Stimulated activated naive CD8-positive, alpha-beta T cell treated with anti-CD3 and anti-CD28 coated beads, Interleukin-15, Interleukin-2, amounts not matched to agents 100 ng/mL and 50 ng/mL, for 24 hours (primary cell): ENCODE results near the gene CDKAL1.
"Not testable (repeated sequence)": the region's sequence is repeated elsewhere in the genome, so short reads cannot be mapped to it uniquely, and the experiment has no call there.

Experiments used
- H3K27ac Mint-ChIP-seq: one replicate; pipeline ENCODE4 v1.8.0; 2021; ENCODE audit warnings: mild to moderate bottlenecking, mixed read lengths
- H3K27me3 Mint-ChIP-seq: one replicate; pipeline ENCODE4 v1.8.0; 2021; ENCODE audit warnings: mixed read lengths
- H3K36me3 Mint-ChIP-seq: one replicate; pipeline ENCODE4 v1.8.0; 2021; ENCODE audit warnings: low read depth, mixed read lengths
- H3K4me1 Mint-ChIP-seq: one replicate; pipeline ENCODE4 v1.8.0; 2021; ENCODE audit warnings: low read depth, mixed read lengths
- H3K4me3 Mint-ChIP-seq: one replicate; pipeline ENCODE4 v1.8.0; 2021; ENCODE audit warnings: mild to moderate bottlenecking, mixed read lengths
- H3K9me3 Mint-ChIP-seq: one replicate; pipeline ENCODE4 v1.8.0; 2021; ENCODE audit warnings: mixed read lengths

The CDKAL1 gene

DNA sequence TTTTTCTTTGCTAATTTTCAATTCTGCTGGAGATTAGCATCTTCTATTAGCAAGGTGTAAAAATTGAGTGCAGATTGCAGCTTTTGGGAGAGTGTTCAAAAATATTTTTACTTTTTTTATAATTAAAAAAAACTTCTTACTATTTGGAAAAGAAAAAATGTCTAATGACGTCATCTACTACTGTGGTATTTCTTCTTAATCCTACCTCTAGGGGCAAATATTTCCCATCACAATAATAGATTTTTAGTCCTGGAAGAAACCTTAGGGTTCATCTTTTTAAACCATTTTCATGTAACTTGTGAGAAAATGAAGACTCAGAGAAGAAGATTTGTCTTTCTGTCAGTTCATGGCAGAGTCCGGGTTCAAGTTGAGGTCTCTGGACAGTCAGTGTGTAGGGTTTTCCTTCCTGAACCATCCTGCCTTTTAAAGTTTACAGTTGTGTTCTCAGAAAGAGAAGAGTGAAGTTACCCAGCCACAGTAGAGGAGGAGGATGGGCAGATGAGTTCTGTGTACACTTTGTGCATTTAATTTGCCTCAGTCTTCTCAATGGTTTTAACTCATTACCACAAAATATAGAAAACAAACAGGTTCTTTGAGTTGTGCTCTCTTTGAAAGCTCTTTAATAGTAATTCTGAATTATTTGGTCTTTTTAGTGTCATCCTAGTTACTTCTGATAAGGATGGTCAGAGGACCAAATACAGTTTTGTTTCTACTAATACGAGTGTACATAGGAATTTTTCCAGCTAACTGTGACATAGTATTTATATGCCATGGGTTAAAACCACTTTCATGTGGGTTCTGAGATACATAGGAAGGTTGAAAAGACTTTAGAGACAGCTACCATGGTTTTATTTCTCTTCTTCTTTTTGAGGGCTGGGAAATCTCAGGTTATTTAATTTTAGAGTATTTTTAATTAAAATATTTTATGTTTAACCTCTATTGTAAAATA is 184.7 kb downstream of the CDKAL1 start:
- Mint-ChIP-seq H3K27me3 (no peaks in the 10 kb centered on the region), H3K9me3 (no peaks in the 10 kb centered on the region), H3K36me3 (peaks cover 22% of the 10 kb centered on the region), H3K4me1 (peaks cover 10% of the 10 kb centered on the region), H3K27ac (no peak overlapping the region), H3K4me3 (no peak overlapping the region)

DNA sequence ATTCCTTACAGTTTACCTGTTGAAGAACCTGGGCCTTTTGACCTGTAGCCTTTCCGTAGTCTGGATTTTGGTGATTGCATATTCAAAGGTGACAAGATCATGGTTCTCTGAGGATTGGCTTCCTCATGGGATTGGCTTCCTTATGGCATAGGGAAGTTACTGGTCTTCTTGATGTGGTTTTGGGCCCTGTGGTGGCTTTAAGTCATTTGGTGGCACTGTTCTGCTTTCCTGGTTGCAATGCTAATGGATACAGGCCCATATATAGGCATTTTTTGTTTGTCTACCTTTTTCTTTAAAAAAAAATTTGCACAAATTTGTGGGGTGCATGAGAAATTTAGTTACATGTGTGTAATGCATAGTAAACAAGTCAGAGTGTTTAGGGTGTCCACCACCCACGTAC is 185.7 kb downstream of the CDKAL1 start:
- peaks cover 22% of the 10 kb centered on the region for H3K36me3 Mint-ChIP-seq
- no peaks in the 10 kb centered on the region for H3K27me3 Mint-ChIP-seq
- H3K27ac Mint-ChIP-seq, result no peak overlapping the region
- H3K9me3 Mint-ChIP-seq, result no peaks in the 10 kb centered on the region
- H3K4me3 Mint-ChIP-seq, result no peak overlapping the region
- H3K4me1 Mint-ChIP-seq, result peaks cover 10% of the 10 kb centered on the region

GRCh38 chr6:20721121-20721520 is 186.9 kb downstream of the CDKAL1 start:
- not testable (repeated sequence) for H3K9me3 Mint-ChIP-seq, H3K4me3 Mint-ChIP-seq, H3K27ac Mint-ChIP-seq, H3K27me3 Mint-ChIP-seq, H3K4me1 Mint-ChIP-seq
- H3K36me3 Mint-ChIP-seq, result peaks cover 22% of the 10 kb centered on the region

DNA sequence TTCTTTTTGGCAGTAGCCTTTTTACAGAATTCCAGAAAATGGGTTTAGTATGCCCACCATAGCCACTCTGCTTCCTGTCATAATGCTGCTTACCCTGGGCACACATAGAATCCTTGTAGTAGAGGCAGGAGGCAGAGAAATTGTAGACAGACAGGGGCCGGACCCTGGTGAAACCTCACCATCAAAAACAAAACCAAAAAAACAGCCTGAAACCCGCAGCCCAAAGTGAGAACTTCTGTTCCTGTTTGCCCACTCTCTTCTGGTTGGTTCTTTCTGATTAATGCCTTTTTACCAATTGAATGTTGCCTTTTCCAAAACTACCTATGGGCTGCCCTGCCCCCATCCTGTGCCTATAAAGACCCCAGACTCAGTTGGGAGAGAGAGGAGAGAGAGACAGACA is 188.2 kb downstream of the CDKAL1 start:
- H3K27me3 Mint-ChIP-seq, result no peaks in the 10 kb centered on the region
- H3K4me1 Mint-ChIP-seq, result peaks cover 10% of the 10 kb centered on the region
- no peaks in the 10 kb centered on the region for H3K9me3 Mint-ChIP-seq
- no peak overlapping the region for H3K4me3 Mint-ChIP-seq
- peak overlapping the region; percentile 26 for H3K27ac Mint-ChIP-seq
- H3K36me3 Mint-ChIP-seq, result peaks cover 26% of the 10 kb centered on the region

- H3K27me3 Mint-ChIP-seq, result no peaks in the 10 kb centered on the region
- H3K4me3 Mint-ChIP-seq, result no peak overlapping the region
- H3K36me3 Mint-ChIP-seq, result peaks cover 27% of the 10 kb centered on the region
- H3K27ac Mint-ChIP-seq, result no peak overlapping the region
- H3K4me1 Mint-ChIP-seq, result peaks cover 10% of the 10 kb centered on the region
- H3K9me3 Mint-ChIP-seq, result no peaks in the 10 kb centered on the region
These were observed 189.0 kb downstream of the CDKAL1 start for GRCh38 chr6:20723236-20723635.

GRCh38 chr6:20724443-20725190 is 190.4 kb downstream of the CDKAL1 start:
- Mint-ChIP-seq H3K27me3 (no peaks in the 10 kb centered on the region), H3K36me3 (peaks cover 28% of the 10 kb centered on the region), H3K27ac (no peak overlapping the region)

DNA sequence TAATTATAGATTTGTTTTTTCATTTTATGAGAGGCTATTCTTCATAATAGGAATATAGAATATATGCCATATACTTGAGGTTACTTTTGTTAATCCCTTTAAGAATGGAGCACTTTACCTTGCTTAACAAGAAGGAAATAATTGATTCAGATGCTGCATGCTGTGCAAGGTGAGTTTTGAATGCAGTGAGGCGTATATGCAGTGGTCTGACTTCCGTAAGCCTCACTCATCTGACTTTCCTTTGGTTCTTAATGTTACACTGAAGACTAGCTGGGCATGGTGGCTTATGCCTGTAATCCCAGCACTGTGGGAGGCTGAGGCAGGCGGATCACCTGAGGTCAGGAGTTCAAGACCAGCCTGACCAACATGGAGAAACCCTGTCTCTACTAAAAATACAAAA is 191.0 kb downstream of the CDKAL1 start:
- not testable (repeated sequence) for H3K4me1 Mint-ChIP-seq, H3K9me3 Mint-ChIP-seq, H3K27ac Mint-ChIP-seq, H3K27me3 Mint-ChIP-seq, H3K4me3 Mint-ChIP-seq
- H3K36me3 Mint-ChIP-seq, result peaks cover 33% of the 10 kb centered on the region

More at GRCh38 chr6:20724443-20725190, 190.4 kb downstream of the CDKAL1 start:
- H3K4me3 Mint-ChIP-seq, result no peak overlapping the region
- no peaks in the 10 kb centered on the region for H3K9me3 Mint-ChIP-seq
- H3K4me1 Mint-ChIP-seq, result peaks cover 10% of the 10 kb centered on the region

DNA sequence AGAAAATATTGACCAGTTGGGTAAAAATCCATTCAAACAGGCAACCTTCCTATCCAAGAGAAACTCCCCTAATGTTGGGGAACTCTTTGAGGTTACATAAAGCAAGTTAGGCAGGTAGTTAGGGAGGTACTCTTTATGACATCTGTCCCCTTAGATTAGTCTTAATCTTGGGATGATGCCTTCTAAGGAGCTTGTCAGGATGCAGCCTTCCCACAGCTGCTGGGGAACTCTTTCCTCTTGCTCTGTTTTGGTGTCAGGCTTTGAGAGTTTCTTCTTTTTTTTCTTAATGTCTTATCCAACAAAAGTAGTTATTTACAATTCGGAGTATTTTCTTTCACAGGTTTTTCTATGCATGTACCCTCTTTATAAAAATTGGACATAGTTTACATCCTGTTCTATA is 194.8 kb downstream of the CDKAL1 start:
- Mint-ChIP-seq H3K27ac (no peak overlapping the region), H3K9me3 (no peaks in the 10 kb centered on the region), H3K4me3 (no peak overlapping the region)

GRCh38 chr6:20732362-20732761 is 198.1 kb downstream of the CDKAL1 start:
- not testable (repeated sequence) for H3K9me3 Mint-ChIP-seq, H3K27me3 Mint-ChIP-seq, H3K27ac Mint-ChIP-seq, H3K4me3 Mint-ChIP-seq, H3K4me1 Mint-ChIP-seq
- H3K36me3 Mint-ChIP-seq, result peaks cover 39% of the 10 kb centered on the region

More for the DNA sequence above, 194.8 kb downstream of the CDKAL1 start:
- Mint-ChIP-seq H3K4me1 (peaks cover 4% of the 10 kb centered on the region), H3K36me3 (peaks cover 25% of the 10 kb centered on the region), H3K27me3 (no peaks in the 10 kb centered on the region)

DNA sequence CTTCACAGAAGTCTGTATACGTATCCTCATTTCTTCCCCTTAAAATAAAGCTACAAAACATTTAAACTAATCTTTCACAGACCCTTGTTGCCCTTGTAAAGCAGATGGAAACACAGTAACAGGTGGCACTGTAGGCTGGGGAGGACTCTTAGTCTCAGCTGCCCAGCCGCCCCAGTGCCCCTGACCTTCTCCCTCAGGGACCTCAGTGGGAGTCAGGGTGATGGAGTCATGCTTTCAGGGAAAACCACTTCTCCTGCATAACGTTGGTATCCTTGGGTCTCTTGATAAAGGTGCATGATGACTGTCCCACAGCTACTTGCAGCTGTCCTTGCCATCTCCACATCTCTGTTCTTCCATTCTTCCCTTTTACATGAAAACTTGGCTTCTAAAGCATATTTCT is 198.6 kb downstream of the CDKAL1 start:
- H3K4me1 Mint-ChIP-seq, result peaks cover 4% of the 10 kb centered on the region
- H3K4me3 Mint-ChIP-seq, result no peak overlapping the region
- peaks cover 37% of the 10 kb centered on the region for H3K36me3 Mint-ChIP-seq
- H3K9me3 Mint-ChIP-seq, result no peaks in the 10 kb centered on the region
- no peaks in the 10 kb centered on the region for H3K27me3 Mint-ChIP-seq
- H3K27ac Mint-ChIP-seq, result no peak overlapping the region

- no peak overlapping the region for H3K27ac Mint-ChIP-seq
- peaks cover 3% of the 10 kb centered on the region for H3K4me1 Mint-ChIP-seq
- peaks cover 56% of the 10 kb centered on the region for H3K36me3 Mint-ChIP-seq
- H3K9me3 Mint-ChIP-seq, result no peaks in the 10 kb centered on the region
- no peak overlapping the region for H3K4me3 Mint-ChIP-seq
- H3K27me3 Mint-ChIP-seq, result no peaks in the 10 kb centered on the region
These were observed 203.7 kb downstream of the CDKAL1 start for GRCh38 chr6:20737912-20738311.

DNA sequence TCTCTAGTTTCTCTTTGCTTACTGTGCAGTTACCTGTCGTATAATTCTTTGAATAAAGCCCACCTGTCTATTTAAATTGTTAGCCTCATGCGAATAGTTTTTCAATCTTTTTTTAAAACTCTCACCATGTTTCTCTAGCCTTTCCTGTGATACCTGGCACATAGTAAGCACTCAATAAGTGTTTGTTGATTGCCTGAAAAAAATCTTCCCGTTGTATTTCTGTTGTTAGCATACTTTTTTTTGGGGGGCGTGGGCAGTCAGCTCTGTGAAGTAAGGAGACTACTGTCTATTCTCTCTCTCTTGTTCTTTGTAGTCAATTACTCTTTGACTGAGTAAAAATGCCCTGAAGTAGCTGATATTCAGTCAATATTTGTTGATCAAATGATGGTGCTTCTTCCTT is 205.8 kb downstream of the CDKAL1 start:
- Mint-ChIP-seq H3K4me3 (no peak overlapping the region), H3K36me3 (peaks cover 50% of the 10 kb centered on the region), H3K4me1 (peaks cover 3% of the 10 kb centered on the region), H3K27me3 (no peaks in the 10 kb centered on the region), H3K9me3 (no peaks in the 10 kb centered on the region), H3K27ac (no peak overlapping the region)

- peaks cover 48% of the 10 kb centered on the region for H3K36me3 Mint-ChIP-seq
- no peaks in the 10 kb centered on the region for H3K9me3 Mint-ChIP-seq
- H3K27me3 Mint-ChIP-seq, result no peaks in the 10 kb centered on the region
- H3K4me1 Mint-ChIP-seq, result peaks cover 3% of the 10 kb centered on the region
- H3K4me3 Mint-ChIP-seq, result no peak overlapping the region
- no peak overlapping the region for H3K27ac Mint-ChIP-seq
These were observed 206.5 kb downstream of the CDKAL1 start for GRCh38 chr6:20740727-20741126.

DNA sequence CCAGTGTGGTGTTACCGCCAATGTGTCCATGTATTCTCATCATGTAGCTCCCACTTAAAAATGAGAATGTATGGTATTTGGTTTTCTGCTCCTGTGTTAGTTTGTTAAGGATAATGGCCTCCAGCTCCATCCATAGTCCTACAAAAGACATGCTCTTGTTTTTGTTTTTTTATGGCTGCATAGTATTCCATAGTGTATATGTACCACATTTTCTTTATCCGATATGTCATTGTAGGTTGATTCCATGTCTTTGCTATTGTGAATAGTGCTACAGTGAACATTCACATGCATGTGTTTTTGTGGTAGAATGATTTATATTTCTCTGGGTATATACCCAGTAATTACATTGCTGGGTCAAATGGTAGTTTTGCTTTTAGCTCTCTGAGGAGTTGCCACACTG is 207.2 kb downstream of the CDKAL1 start:
- Mint-ChIP-seq H3K27me3 (no peaks in the 10 kb centered on the region), H3K4me3 (no peak overlapping the region), H3K9me3 (no peaks in the 10 kb centered on the region), H3K27ac (no peak overlapping the region), H3K4me1 (peaks cover 10% of the 10 kb centered on the region), H3K36me3 (peaks cover 41% of the 10 kb centered on the region)

DNA sequence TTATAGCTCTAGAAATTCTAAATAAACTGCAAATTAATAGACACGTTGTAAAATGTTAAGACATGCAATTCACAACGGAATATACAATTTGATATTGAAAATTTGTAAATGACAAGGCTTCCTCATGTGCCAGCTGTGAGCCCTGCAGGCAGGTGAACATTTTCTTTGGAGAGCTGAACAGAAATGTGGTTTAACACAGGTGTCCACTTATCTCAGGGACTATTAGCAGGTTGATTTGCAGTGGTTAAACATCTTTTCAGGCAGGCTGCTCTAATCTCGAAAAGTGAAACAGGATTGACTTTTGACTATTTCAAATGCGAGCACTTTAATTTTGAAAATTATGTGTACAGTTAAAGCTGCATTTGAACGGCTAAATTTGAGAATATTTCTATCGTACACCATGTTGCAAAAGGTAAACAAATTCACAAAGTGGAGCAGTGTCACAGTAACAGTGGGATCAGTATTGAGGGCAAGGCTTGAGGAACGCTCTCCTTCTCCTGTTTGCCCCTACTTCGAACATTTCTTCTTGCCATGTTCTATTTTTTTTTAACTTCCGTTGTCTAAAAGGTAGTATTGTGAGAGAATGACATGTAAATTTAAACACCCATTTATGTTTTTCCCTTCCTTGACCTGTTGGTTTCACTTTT is 210.8 kb downstream of the CDKAL1 start:
- Mint-ChIP-seq H3K4me3 (no peak overlapping the region), H3K9me3 (no peaks in the 10 kb centered on the region)

More for the DNA sequence above, 210.8 kb downstream of the CDKAL1 start:
- no peak overlapping the region for H3K27ac Mint-ChIP-seq
- peaks cover 28% of the 10 kb centered on the region for H3K36me3 Mint-ChIP-seq
- H3K27me3 Mint-ChIP-seq, result no peaks in the 10 kb centered on the region
- H3K4me1 Mint-ChIP-seq, result peaks cover 16% of the 10 kb centered on the region
